ENCODE data around the gene LHFPL2.

Gene LHFPL2

DNA sequence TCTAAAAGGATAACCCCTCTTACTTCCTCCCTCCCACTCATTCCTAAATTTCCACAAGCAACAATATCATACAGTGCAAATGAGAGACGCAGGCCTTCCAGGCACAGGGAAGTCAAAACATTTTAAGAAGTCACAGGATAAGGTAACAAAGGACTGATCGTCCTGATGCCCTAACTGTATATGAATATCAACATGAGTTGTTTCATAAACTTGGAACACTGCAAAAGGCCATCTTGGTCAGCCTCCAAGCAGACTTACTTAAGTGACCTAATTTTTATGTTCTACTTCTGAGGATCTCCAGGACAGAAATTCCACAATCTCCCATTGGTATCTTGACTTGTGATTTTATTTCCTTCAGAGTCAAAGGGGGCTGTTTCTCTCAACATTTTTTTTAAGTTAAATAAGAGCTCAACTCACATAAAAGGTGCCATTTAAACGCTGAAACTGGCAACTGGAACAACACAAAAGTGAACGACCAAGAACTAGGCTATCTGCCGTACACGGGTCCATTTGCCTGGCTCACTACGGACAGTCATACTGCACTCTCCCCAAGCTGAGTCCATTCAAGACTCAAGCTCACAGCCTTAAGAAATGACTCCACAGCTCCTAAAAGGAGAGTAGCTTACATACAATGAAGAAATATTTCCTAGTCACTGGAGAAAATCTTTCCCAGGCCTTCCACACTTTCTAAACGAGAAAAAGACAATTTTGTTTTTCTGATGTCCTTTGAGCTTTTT, 71.3 kb downstream of the LHFPL2 start:
- no peak for DNase-seq (ENCODE audit: low spot score)
- TF ChIP-seq, protein P1, sequence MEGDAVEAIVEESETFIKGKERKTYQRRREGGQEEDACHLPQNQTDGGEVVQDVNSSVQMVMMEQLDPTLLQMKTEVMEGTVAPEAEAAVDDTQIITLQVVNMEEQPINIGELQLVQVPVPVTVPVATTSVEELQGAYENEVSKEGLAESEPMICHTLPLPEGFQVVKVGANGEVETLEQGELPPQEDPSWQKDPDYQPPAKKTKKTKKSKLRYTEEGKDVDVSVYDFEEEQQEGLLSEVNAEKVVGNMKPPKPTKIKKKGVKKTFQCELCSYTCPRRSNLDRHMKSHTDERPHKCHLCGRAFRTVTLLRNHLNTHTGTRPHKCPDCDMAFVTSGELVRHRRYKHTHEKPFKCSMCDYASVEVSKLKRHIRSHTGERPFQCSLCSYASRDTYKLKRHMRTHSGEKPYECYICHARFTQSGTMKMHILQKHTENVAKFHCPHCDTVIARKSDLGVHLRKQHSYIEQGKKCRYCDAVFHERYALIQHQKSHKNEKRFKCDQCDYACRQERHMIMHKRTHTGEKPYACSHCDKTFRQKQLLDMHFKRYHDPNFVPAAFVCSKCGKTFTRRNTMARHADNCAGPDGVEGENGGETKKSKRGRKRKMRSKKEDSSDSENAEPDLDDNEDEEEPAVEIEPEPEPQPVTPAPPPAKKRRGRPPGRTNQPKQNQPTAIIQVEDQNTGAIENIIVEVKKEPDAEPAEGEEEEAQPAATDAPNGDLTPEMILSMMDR (IDR thresholded peaks at IDR 0.05; ENCODE audit: borderline replicate concordance, control extremely low read depth, extremely low read depth, insufficient read depth, missing control alignments), result no peak
- in situ Hi-C loops (cut with MboI; ENCODE audit: low sequenced_read_pairs, unreplicated experiment), result no loop called here

DNA sequence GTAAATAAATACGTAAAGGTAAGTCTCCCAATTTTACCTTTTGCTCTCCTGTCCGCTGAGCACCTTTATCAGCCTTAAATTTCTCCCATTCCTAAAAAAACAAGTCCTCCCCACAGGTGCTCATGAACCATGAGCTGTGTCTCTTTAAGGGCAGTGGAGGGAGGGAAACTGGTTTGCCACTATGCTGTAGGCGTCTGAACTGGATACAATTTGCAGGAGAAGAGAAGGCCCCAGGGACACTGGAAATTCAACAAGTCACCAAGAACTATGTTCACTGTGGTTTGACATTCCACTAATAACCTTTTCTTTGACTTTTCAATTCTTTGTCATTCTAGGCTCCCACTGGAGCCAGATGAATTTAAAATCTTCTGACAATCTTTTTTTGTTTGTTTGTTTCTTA, 72.2 kb downstream of the LHFPL2 start:
- in situ Hi-C loops (cut with MboI; ENCODE audit: low sequenced_read_pairs, unreplicated experiment), result no loop called here
- TF ChIP-seq, protein P1 (IDR thresholded peaks at IDR 0.05; ENCODE audit: borderline replicate concordance, control extremely low read depth, extremely low read depth, insufficient read depth, missing control alignments), result no peak
- no peak for DNase-seq (ENCODE audit: low spot score)

DNA sequence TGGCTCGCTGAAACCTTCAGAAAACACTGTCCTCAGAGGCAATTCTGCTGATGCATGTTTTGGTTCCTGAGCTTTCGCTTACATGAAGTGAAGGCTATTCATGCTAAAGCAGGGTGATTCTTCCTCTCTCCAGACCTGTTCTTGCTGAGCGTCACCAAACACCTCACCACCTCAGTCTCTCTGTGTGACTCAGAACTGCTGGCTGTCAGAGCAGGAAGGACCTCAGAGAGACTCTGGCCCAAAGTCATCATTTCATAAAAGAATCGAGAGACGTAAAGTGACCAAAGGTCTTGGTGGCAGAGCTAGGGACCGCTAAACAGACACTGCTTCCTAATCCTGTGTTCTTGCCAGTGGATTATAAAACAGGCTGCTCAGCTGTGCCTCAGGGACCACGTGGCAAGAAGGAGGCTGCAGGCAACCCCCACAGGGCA, 73.8 kb downstream of the LHFPL2 start:
- peak; percentile 45 for DNase-seq (ENCODE audit: low spot score)
- TF ChIP-seq, protein P1 (IDR thresholded peaks at IDR 0.05; ENCODE audit: borderline replicate concordance, control extremely low read depth, extremely low read depth, insufficient read depth, missing control alignments), result no peak
- in situ Hi-C loops (cut with MboI; ENCODE audit: low sequenced_read_pairs, unreplicated experiment), result no loop called here

DNA sequence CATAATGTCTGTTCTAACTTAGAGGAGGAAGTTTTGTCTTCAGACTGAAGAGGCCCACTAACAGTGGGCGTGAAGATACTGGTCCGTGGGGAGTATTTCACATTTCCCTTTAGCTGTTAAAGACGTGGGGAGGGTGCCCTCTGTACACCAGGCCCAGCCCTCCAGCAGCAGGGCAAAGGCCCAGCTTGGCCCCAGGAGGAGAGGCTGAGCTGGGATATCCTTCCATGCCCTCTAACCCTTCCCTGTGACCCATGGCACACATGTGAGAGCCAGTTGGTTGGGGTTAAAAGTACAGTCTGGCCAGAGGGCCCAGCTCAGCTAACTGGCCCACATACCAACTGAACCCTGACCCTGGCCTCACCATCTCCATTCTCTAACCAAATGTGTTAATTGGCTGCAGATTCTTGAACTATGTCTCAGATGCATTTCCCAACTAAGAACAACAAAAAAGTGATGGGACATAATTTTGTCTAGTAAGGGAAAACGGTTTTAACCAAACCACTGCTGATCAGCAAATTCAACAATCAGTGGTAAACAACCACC, 74.4 kb downstream of the LHFPL2 start:
- peak; percentile 38 for DNase-seq (ENCODE audit: low spot score)
- TF ChIP-seq, protein P1 (IDR thresholded peaks at IDR 0.05; ENCODE audit: borderline replicate concordance, control extremely low read depth, extremely low read depth, insufficient read depth, missing control alignments), result no peak
- in situ Hi-C loops (cut with MboI; ENCODE audit: low sequenced_read_pairs, unreplicated experiment), result no loop called here

DNA sequence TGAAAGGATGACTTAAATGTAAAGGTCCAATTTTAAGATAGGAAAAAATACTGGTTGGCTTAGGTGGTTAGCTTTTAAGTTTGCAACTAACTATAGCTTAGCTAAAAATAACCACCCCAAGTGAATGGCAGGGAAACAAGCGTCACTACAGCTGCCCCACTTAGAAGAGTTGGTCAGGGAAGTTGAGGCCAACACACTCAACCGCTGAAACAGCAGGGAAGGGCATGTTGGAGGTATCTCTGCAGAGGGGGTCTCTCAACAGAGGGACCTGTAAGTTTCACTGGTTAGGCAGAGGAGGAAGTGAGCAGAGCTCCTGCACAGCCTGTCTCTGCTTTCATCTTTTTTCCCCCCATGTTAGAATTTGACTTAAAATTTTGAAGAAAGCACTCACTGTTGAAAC, 75.3 kb downstream of the LHFPL2 start:
- DNase-seq (ENCODE audit: low spot score), result peak; percentile 38
- TF ChIP-seq, protein P1 (IDR thresholded peaks at IDR 0.05; ENCODE audit: borderline replicate concordance, control extremely low read depth, extremely low read depth, insufficient read depth, missing control alignments), result no peak
- in situ Hi-C loops (cut with MboI; ENCODE audit: low sequenced_read_pairs, unreplicated experiment), result no loop called here

DNA sequence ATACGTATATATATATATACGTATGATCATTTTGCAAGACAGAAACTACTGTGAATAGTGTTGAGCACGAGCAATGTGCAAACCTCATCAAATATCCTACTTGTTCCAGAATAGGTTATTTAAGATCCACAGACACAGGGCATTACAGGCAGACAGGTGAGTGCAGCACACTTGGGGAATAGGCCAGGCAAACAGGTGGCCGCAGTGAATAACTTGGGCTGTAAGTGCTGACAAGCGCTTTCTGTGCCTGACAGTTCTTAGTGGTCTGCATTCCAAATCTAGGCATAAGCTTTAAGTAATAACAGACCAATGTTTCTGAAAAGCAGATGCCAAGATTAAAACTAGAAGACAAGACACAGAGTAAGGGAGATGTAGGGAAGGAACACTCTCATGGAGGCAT, 77.9 kb downstream of the LHFPL2 start:
- DNase-seq (ENCODE audit: low spot score), result no peak
- in situ Hi-C loops (cut with MboI; ENCODE audit: low sequenced_read_pairs, unreplicated experiment), result no loop called here
- TF ChIP-seq, protein P1 (IDR thresholded peaks at IDR 0.05; ENCODE audit: borderline replicate concordance, control extremely low read depth, extremely low read depth, insufficient read depth, missing control alignments), result no peak
